A673 (cell line): ENCODE data around the gene PPP6R2. TPM values are rescaled to one million over a fixed set of nuclear protein-coding genes. Genes with fewer than 3 reads are reported as not detected.

ENCODE experiments used
- BruUV-seq: library from RNA; stranded (reverse); fragments of 400-500 nt; replicated peaks from 2 replicates; lab custom pipeline; 2021; lab: Mats Ljungman, UMichigan
- CTCF ChIA-PET: fragments of 300-600 bp; sonication (Branson Sonifier 250); formaldehyde crosslinking; loops from one replicate; lab custom pipeline; 2022; ENCODE audit warnings: antibody characterized with exemption; lab: Charles Lee
- POLR2A ChIA-PET: fragments of 300-600 bp; sonication (Branson Sonifier 250); formaldehyde crosslinking; loops from one replicate; lab custom pipeline; 2022; ENCODE audit warnings: antibody characterized with exemption; ENCODE audit not compliant: low non-redundant PET; lab: Charles Lee
- DNase-seq: peaks from one replicate; pipeline ENCODE4 v3.0.0-alpha.2; 2015; ENCODE audit warnings: low spot score
- H3K27ac ChIP-seq: fragments of 200-600 bp; sonication (generic); 2 replicates; pipeline ENCODE4 v1.5.1; 2016; ENCODE audit warnings: mixed run types, low read depth, mild to moderate bottlenecking, mixed read lengths, antibody characterized with exemption, low read length; ENCODE audit not compliant: poor library complexity, severe bottlenecking
- H3K27me3 ChIP-seq: fragments of 200-600 bp; sonication (generic); replicated peaks from 2 replicates; pipeline ENCODE4 v1.6.1; 2017; ENCODE audit warnings: mixed run types, low read depth, mild to moderate bottlenecking, mixed read lengths, antibody characterized with exemption, low read length; ENCODE audit not compliant: insufficient read depth, poor library complexity
- H3K36me3 ChIP-seq: fragments of 200-600 bp; sonication (generic); 2 replicates; pipeline ENCODE4 v1.6.1; 2016; ENCODE audit warnings: mixed run types, mild to moderate bottlenecking, mixed read lengths, antibody characterized with exemption, low read length; ENCODE audit not compliant: insufficient read depth, poor library complexity, severe bottlenecking
- H3K4me1 ChIP-seq: fragments of 200-600 bp; sonication (generic); 2 replicates; pipeline ENCODE4 v1.6.1; 2017; ENCODE audit warnings: mixed run types, mild to moderate bottlenecking, mixed read lengths, antibody characterized with exemption, low read length; ENCODE audit not compliant: insufficient read depth, poor library complexity, severe bottlenecking
- H3K4me3 ChIP-seq: fragments of 200-600 bp; sonication (generic); 2 replicates; pipeline ENCODE4 v1.5.1; 2016; ENCODE audit warnings: low read depth, mixed run types, mild to moderate bottlenecking, mixed read lengths, low read length; ENCODE audit not compliant: poor library complexity, severe bottlenecking
- H3K9me3 ChIP-seq: fragments of 200-600 bp; sonication (generic); 2 replicates; pipeline ENCODE4 v1.6.1; 2016; ENCODE audit warnings: mixed run types, low read depth, mild to moderate bottlenecking, mixed read lengths, antibody characterized with exemption, low read length; ENCODE audit not compliant: poor library complexity, severe bottlenecking
- CTCF ChIP-seq: fragments of 300-800, 200-600 bp; sonication (generic); conservative IDR thresholded peaks from 2 replicates; pipeline ENCODE4 v1.5.1; 2017; ENCODE audit warnings: low read depth, mild to moderate bottlenecking, antibody characterized with exemption, low read length, moderate library complexity, mixed read lengths
- EZH2 ChIP-seq: fragments of 200-600 bp; sonication (generic); IDR thresholded peaks from 2 replicates; pipeline ENCODE4 v1.6.1; 2017; ENCODE audit warnings: borderline replicate concordance, low read depth, mild to moderate bottlenecking, mixed read lengths, antibody characterized with exemption, low read length; ENCODE audit not compliant: poor library complexity, severe bottlenecking
- intact Hi-C: fragments of 100-400 bp; cut with micrococcal nuclease; formaldehyde crosslinking; loops from one replicate; pipeline ENCODE4 v1.10.0; 2022; ENCODE audit not compliant: unreplicated experiment
- total RNA-seq: library from RNA; stranded (reverse); gene quantifications from 2 replicates; pipeline ENCODE4 v1.2.3, GENCODE V29; 2021

Gene PPP6R2
- total RNA-seq, 1 experiment from 2014 or later: 64.6 TPM

DNA sequence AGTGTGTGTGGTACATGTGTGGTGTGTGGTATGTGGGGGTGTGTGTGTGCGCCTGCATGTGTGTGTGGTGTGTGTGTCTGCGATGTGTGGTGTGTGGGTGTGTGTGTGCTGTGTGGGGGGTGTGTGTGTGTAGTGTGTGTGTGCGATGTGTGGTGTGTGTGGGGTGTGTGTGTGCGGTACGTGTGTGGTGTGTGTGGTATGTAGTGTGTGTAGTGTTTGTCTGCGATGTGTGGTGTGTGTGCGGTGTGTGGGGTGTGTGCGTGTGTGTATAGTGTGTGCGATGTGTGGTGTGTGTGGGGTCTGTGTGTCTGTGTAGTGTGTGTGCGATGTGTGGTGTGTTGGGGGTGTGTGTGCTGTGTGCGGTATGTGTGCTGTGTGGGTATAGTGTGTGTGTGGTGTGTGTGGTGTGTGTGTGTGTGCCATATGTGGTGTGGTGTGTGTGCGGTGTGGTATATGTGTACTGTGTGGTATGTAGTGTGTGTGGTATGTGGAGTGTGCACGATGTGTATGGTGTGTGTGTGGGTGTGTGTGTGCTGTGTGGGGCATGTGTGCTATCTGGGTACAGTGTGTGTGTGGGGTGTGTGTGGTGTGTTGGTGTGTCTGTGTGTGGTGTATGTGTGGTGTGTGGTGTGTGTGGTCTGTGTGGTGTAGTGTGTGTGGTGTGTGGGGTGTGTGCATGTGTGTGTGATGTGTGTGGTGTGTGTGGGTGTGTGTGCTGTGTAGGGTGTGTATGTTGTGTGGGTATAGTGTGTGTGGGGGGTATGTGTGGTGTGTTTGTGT, 5.7 kb upstream of the PPP6R2 start:
- intact Hi-C loops: no loop called here
- Histone ChIP-seq H3K27me3 (no peaks in the 10 kb centered on the region), H3K27ac (no peak overlapping the region), H3K4me3 (no peak overlapping the region), H3K4me1 (peaks cover 3% of the 10 kb centered on the region), H3K9me3 (no peaks in the 10 kb centered on the region), H3K36me3 (no peaks in the 10 kb centered on the region)
- no TSS peak for BruUV-seq
- TF ChIP-seq EZH2 (no peak), CTCF (no peak)
- POLR2A ChIA-PET: no interaction called here
- CTCF ChIA-PET: no interaction called here
- no peak for DNase-seq

DNA sequence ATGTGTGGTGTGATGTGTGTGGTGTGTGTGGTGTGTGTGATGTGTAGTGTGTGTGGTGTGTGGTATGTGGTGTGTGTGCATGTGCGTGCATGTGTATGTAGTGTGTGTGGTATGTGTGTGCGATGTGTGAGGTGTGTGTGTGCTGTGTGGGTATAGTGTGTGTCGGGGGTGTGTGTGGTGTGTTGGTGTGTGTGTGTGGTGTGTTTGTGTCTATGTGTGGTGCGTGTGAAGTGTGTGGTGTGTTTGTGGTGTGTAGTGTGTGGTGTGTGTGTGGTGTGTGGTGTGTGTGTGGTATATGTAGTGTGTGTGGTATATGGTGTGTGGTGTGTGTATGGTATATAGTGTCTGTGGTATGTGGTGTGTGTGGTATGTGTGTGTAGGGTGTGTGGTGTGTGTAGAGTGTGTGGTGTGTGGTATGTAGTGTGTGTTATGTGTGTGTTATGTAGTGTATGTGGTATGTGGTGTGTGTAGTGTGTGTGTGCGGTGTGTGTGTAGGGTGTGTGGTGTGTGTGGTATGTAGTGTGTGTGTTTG, 5.0 kb upstream of the PPP6R2 start:
- Histone ChIP-seq H3K27ac (no peak overlapping the region), H3K36me3 (no peaks in the 10 kb centered on the region), H3K4me1 (peaks cover 3% of the 10 kb centered on the region), H3K27me3 (no peaks in the 10 kb centered on the region), H3K4me3 (no peak overlapping the region), H3K9me3 (no peaks in the 10 kb centered on the region)
- intact Hi-C loops: no loop called here
- ChIA-PET POLR2A (no interaction called here), CTCF (no interaction called here)
- BruUV-seq: no TSS peak
- TF ChIP-seq EZH2 (no peak), CTCF (no peak)
- no peak for DNase-seq

GRCh38 chr22:50338860-50339462, 4.2 kb upstream of the PPP6R2 start:
- intact Hi-C loops: no loop called here
- no peaks in the 10 kb centered on the region for H3K27me3 ChIP-seq
- H3K27ac ChIP-seq: no peak overlapping the region
- TF ChIP-seq EZH2 (no peak), CTCF (no peak)
- H3K36me3 ChIP-seq: no peaks in the 10 kb centered on the region
- CTCF ChIA-PET: no interaction called here
- no peaks in the 10 kb centered on the region for H3K9me3 ChIP-seq
- no peak overlapping the region for H3K4me3 ChIP-seq
- DNase-seq: no peak
- BruUV-seq: no TSS peak
- peaks cover 3% of the 10 kb centered on the region for H3K4me1 ChIP-seq
- POLR2A ChIA-PET: no interaction called here
